Mesenchymal stem cell (in vitro differentiated cells and primary cell): Measurements from ENCODE around the gene DIPK1A.

Source experiments
- DNase-seq: peaks from one replicate; pipeline ENCODE4 v3.0.0-alpha.2; 2013
- H2AFZ ChIP-seq: one replicate; pipeline ENCODE4 v1.6.1; 2013; ENCODE audit warnings: low read depth, mild to moderate bottlenecking, control low read depth, inconsistent platforms, low read length, moderate library complexity
- H2AK5ac ChIP-seq: 2 replicates; pipeline ENCODE4 v1.6.1; 2013; ENCODE audit warnings: low read length, moderate library complexity, mild to moderate bottlenecking, inconsistent platforms; ENCODE audit not compliant: severe bottlenecking
- H2BK120ac ChIP-seq: one replicate; pipeline ENCODE4 v1.6.1; 2013; ENCODE audit warnings: low read depth, mild to moderate bottlenecking, inconsistent platforms, low read length, moderate library complexity
- H2BK12ac ChIP-seq, 2 experiments: one replicate each; pipeline ENCODE4 v1.6.1; 2013; ENCODE audit warnings: inconsistent platforms in 2 of 2, low read length in 2 of 2, mild to moderate bottlenecking in 2 of 2, moderate library complexity in 2 of 2, control low read depth in 1 of 2
- H2BK15ac ChIP-seq: one replicate; pipeline ENCODE4 v1.6.1; 2013; ENCODE audit warnings: mild to moderate bottlenecking, low read depth, inconsistent platforms; ENCODE audit not compliant: poor library complexity, severe bottlenecking
- H2BK5ac ChIP-seq: 2 replicates; pipeline ENCODE4 v1.6.1; 2013; ENCODE audit warnings: low read depth, mild to moderate bottlenecking, low read length, control low read depth, inconsistent platforms; ENCODE audit not compliant: poor library complexity, severe bottlenecking
- H3K14ac ChIP-seq, 2 experiments: one replicate each; pipeline ENCODE4 v1.6.1; 2013; ENCODE audit warnings: inconsistent platforms in 2 of 2, low read length in 2 of 2, control low read depth in 1 of 2, mild to moderate bottlenecking in 1 of 2, moderate library complexity in 1 of 2
- H3K18ac ChIP-seq, 2 experiments: one replicate each; pipeline ENCODE4 v1.6.1; 2013; ENCODE audit warnings: inconsistent platforms in 2 of 2, low read length in 2 of 2, control low read depth in 1 of 2, low read depth in 1 of 2, mild to moderate bottlenecking in 1 of 2
- H3K23ac ChIP-seq, 2 experiments: one replicate each; pipeline ENCODE4 v1.6.1; 2013; ENCODE audit warnings: inconsistent platforms in 2 of 2, low read length in 2 of 2, mild to moderate bottlenecking in 2 of 2, moderate library complexity in 2 of 2, control low read depth in 1 of 2
- H3K27ac ChIP-seq: 2 replicates; pipeline ENCODE4 v1.5.1; 2013; ENCODE audit warnings: mild to moderate bottlenecking, moderate library complexity, low read length, control low read depth, inconsistent platforms; ENCODE audit not compliant: poor library complexity, severe bottlenecking
- H3K27me3 ChIP-seq, 2 experiments: 2 replicates each; pipeline versions ENCODE4 v1.6.1 to v1.7.0; 2013; ENCODE audit warnings: low read length in 2 of 2, mild to moderate bottlenecking in 2 of 2, moderate library complexity in 2 of 2, control low read depth in 1 of 2, inconsistent platforms in 1 of 2; ENCODE audit not compliant: control insufficient read depth in 1 of 2, insufficient read depth in 1 of 2
- H3K36me3 ChIP-seq, 2 experiments: 2 replicates each; pipeline versions ENCODE4 v1.6.1 to v1.7.0; 2013; ENCODE audit warnings: low read length in 2 of 2, control low read depth in 1 of 2, inconsistent platforms in 1 of 2, low read depth in 1 of 2, mild to moderate bottlenecking in 1 of 2; ENCODE audit not compliant: insufficient read depth in 2 of 2, control insufficient read depth in 1 of 2
- H3K4ac ChIP-seq, 2 experiments: one replicate each; pipeline ENCODE4 v1.6.1; 2013; ENCODE audit warnings: inconsistent platforms in 2 of 2, low read length in 2 of 2, mild to moderate bottlenecking in 2 of 2, moderate library complexity in 2 of 2, control low read depth in 1 of 2, low read depth in 1 of 2
- H3K4me1 ChIP-seq: 2 replicates; pipeline ENCODE4 v1.6.1; 2013; ENCODE audit warnings: low read depth, low read length, control low read depth; ENCODE audit not compliant: control insufficient read depth, insufficient read depth
- H3K4me2 ChIP-seq: 2 replicates; pipeline ENCODE4 v1.6.1; 2013; ENCODE audit warnings: low read length, mild to moderate bottlenecking, inconsistent platforms; ENCODE audit not compliant: poor library complexity, severe bottlenecking
- H3K4me3 ChIP-seq, 2 experiments: 2 replicates each; pipeline versions ENCODE4 v1.5.1 to v1.7.0; 2013; ENCODE audit warnings: low read length in 2 of 2, mild to moderate bottlenecking in 2 of 2, control low read depth in 1 of 2, low read depth in 1 of 2; ENCODE audit not compliant: insufficient read depth in 1 of 2
- H3K79me1 ChIP-seq: replicated peaks from 2 replicates; pipeline ENCODE4 v1.6.1; 2013; ENCODE audit warnings: mild to moderate bottlenecking, control low read depth, low read length, inconsistent platforms; ENCODE audit not compliant: poor library complexity, severe bottlenecking
- H3K9ac ChIP-seq: 2 replicates; pipeline ENCODE4 v1.7.0; 2013; ENCODE audit warnings: mild to moderate bottlenecking, low read length, moderate library complexity
- H3K9me3 ChIP-seq: 2 replicates; pipeline ENCODE4 v1.7.0; 2013; ENCODE audit warnings: mild to moderate bottlenecking, low read length; ENCODE audit not compliant: control insufficient read depth
- H4K8ac ChIP-seq: one replicate; pipeline ENCODE4 v1.6.1; 2013; ENCODE audit warnings: inconsistent platforms, mild to moderate bottlenecking, low read length, moderate library complexity
- H4K91ac ChIP-seq: one replicate; pipeline ENCODE4 v1.6.1; 2013; ENCODE audit warnings: mild to moderate bottlenecking, low read length, inconsistent platforms
- WGBS: methylation state at CpG from one replicate; pipeline ENCODE4 v1.1.7; 2013; ENCODE audit warnings: mixed read lengths; 5-methylcytosine and 5-hydroxymethylcytosine counted together

Gene DIPK1A

DNA sequence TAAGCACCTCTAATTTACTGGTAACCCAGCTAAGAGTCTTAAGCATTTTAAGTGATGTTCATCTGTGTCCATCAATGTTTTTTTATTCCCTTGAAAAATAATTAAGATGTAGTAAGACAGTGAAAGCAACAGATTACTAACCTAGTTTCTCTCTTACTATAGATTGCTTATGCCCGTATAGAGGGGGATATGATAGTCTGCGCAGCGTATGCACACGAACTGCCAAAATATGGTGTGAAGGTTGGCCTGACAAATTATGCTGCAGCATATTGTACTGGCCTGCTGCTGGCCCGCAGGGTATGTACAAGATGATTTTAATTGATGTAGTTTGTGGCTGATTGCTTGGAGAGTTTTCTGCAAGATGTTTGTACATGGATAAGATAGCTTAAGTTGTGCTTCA is 126.6 kb downstream of the DIPK1A start:
- H3K4me3 ChIP-seq = peak overlapping the region in 1 of 2 experiments; percentile 96
- no peaks in the 10 kb centered on the region for H3K27me3 ChIP-seq
- H3K4me2 ChIP-seq = no peak overlapping the region
- H3K27ac ChIP-seq = no peak overlapping the region
- H2BK5ac ChIP-seq = no peak overlapping the region
- H3K79me1 ChIP-seq = no peaks in the 10 kb centered on the region
- no peak overlapping the region for H2AK5ac ChIP-seq
- H3K9me3 ChIP-seq = no peaks in the 10 kb centered on the region
- H2BK15ac ChIP-seq = no peak overlapping the region
- H3K23ac ChIP-seq = no peak overlapping the region
- peak overlapping the region; percentile 41 for H4K8ac ChIP-seq
- H2BK12ac ChIP-seq = no peak overlapping the region
- no peak overlapping the region for H3K14ac ChIP-seq
- H3K4ac ChIP-seq = no peak overlapping the region
- H2AFZ ChIP-seq = no peak overlapping the region
- WGBS = 93% methylated on average over 5 of the region's 5 CpGs
- DNase-seq = no peak
- no peak overlapping the region for H4K91ac ChIP-seq
- no peak overlapping the region for H2BK120ac ChIP-seq
- peak overlapping the region; percentile 99 for H3K9ac ChIP-seq
- H3K18ac ChIP-seq = no peak overlapping the region
- peaks cover 13 to 66% of the 10 kb centered on the region in 2 experiments for H3K36me3 ChIP-seq
- peaks cover 5% of the 10 kb centered on the region for H3K4me1 ChIP-seq

DNA sequence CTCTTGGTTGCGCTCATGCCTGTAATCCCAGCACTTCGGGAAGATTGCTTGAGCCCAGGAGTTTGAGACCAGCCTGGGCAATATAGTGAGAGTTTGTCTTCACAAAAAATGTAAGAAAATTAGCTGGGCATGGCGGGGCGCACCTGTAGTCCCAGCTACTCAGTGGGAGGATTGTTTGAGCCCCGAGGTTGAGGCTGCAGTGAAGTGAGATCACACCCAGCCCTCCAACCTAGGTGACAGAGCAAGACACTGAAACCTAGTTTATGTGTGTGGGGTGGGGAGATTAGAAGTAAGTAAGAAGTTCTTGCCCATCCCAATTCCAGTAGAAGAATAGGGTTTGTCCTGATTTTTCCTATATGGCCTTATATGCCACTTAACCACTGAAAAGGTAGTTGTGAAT is 127.4 kb downstream of the DIPK1A start:
- Histone ChIP-seq H3K18ac (no peak overlapping the region), H3K4me1 (peaks cover 5% of the 10 kb centered on the region), H3K36me3 (peaks cover 10 to 59% of the 10 kb centered on the region in 2 experiments), H3K4me2 (peak overlapping the region; percentile 72), H3K27ac (no peak overlapping the region), H2AK5ac (no peak overlapping the region), H3K9ac (peak overlapping the region; percentile 99), H4K91ac (no peak overlapping the region), H2BK15ac (no peak overlapping the region), H2AFZ (no peak overlapping the region), H3K9me3 (no peaks in the 10 kb centered on the region), H2BK120ac (no peak overlapping the region), H3K79me1 (no peaks in the 10 kb centered on the region), H3K4me3 (peak overlapping the region in 1 of 2 experiments; percentile 96), H4K8ac (no peak overlapping the region), H3K14ac (no peak overlapping the region), H3K23ac (peak overlapping the region in 1 of 2 experiments; percentile 19), H3K27me3 (no peaks in the 10 kb centered on the region), H3K4ac (no peak overlapping the region), H2BK12ac (no peak overlapping the region), H2BK5ac (no peak overlapping the region)
- no peak for DNase-seq
- 87% methylated on average over 5 of the region's 5 CpGs for WGBS

DNA sequence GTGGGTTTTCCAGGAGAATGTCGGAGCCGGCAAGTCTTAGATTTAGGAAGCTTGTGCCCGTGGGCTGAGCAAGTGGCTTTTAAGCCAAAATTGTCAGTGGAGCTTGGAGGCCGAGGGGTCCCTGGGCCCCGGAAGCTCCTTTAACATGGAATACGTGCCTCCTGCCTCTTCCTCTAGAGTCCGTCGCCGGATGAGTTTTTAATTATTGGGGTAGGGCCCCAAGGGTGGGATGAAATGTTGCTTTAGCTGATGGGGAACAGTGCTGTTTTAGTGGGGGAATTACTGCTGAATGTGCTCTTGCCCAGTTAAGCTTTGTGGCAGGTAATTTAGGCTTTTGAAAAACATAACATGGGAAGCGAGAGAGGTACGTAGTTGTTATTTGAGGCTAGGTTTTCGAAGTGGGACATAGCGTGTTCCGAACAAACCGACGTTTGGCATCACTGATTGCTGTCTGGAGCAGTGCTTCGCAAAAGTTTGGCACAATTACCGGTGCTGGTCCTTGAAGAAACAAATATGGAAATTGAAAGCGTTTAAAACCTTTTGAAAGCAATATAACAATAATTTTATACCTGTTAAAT is 128.6 kb downstream of the DIPK1A start:
- Histone ChIP-seq H2AK5ac (peak overlapping the region; percentile 66), H3K27ac (peak overlapping the region; percentile 89), H3K4ac (peak overlapping the region; percentile 88 to 100), H3K18ac (peak overlapping the region; percentile 98 to 100), H3K23ac (peak overlapping the region in 1 of 2 experiments; percentile 94), H3K9ac (peak overlapping the region; percentile 99), H3K14ac (peak overlapping the region; percentile 37 to 99), H3K4me2 (peak overlapping the region; percentile 38), H3K9me3 (no peaks in the 10 kb centered on the region), H3K79me1 (no peaks in the 10 kb centered on the region), H2BK12ac (no peak overlapping the region), H4K91ac (no peak overlapping the region), H2BK15ac (no peak overlapping the region), H4K8ac (peak overlapping the region; percentile 97), H2BK120ac (peak overlapping the region; percentile 42), H2BK5ac (peak overlapping the region; percentile 100), H3K4me1 (peaks cover 5% of the 10 kb centered on the region), H3K36me3 (peaks cover 10 to 47% of the 10 kb centered on the region in 2 experiments), H3K4me3 (peak overlapping the region; percentile 91 to 96), H2AFZ (no peak overlapping the region), H3K27me3 (no peaks in the 10 kb centered on the region)
- DNase-seq = no peak
- WGBS = under 1% methylated on average over 17 of the region's 19 CpGs

DNA sequence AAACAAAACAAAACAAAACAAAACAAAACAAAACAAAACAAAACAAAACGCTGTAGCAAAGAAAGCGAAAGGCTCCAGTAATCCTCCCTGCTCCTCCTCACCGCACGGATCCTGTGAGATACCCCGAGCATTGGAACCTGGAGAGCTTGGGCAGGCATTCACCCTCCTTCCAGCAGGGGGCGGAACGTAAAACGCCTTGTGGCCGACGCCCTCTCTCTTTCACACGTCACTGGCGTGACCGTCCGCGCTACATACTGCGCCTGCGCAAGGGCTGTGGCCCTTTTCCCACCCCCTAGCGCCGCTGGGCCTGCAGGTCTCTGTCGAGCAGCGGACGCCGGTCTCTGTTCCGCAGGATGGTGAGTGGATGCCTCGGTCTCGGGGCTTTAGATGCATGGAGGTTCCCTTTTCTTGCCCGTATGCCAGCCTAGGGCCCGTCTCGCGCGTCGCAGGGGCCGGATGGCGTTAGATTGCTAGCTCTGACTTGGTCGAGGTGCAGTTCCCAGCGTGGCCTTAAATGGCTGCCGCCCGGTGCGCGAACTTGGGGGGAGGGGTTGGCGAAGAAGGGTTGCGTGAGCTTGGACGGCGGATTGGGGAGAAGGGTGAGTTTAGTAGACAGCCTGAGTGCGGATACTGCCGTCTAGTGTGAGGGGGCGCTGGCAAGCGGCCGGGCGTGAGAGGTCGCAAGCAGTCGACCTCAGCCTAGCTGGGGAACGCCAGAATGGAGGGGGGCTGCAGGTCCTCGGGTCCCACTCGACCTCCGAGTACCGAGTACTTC is 129.3 kb downstream of the DIPK1A start, which contains the start of gene RPL5:
Gene RPL5, plus strand, starts transcription at position 279 of the 775 bp plus-strand sequence. Its CDS starts 75 bp downstream, at position 354.
- DNase-seq = peak; percentile 98

More for the DNA sequence above, 129.3 kb downstream of the DIPK1A start, which contains the start of gene RPL5:
- peak within 1 kb of the TSS; percentile 14 to 37 for H2BK12ac ChIP-seq
- peak within 1 kb of the TSS; percentile 99 for H3K9ac ChIP-seq
- H3K27me3 ChIP-seq = no peaks in the 10 kb centered on the region
- peak within 1 kb of the TSS; percentile 97 for H4K8ac ChIP-seq
- peaks cover 5% of the 10 kb centered on the region for H3K4me1 ChIP-seq
- peak within 1 kb of the TSS; percentile 42 for H2BK120ac ChIP-seq
- H3K27ac ChIP-seq = peak within 1 kb of the TSS; percentile 89
- H3K4me3 ChIP-seq = peak within 1 kb of the TSS; percentile 91 to 96
- H4K91ac ChIP-seq = peak within 1 kb of the TSS; percentile 92
- peak within 1 kb of the TSS; percentile 88 to 100 for H3K4ac ChIP-seq
- H2BK5ac ChIP-seq = peak within 1 kb of the TSS; percentile 100
- H2BK15ac ChIP-seq = peak within 1 kb of the TSS; percentile 89
- H2AFZ ChIP-seq = peak within 1 kb of the TSS; percentile 91
- H3K9me3 ChIP-seq = no peaks in the 10 kb centered on the region
- peak within 1 kb of the TSS; percentile 66 for H2AK5ac ChIP-seq
- H3K18ac ChIP-seq = peak within 1 kb of the TSS; percentile 98 to 100
- H3K79me1 ChIP-seq = no peaks in the 10 kb centered on the region
- H3K23ac ChIP-seq = peak within 1 kb of the TSS in 1 of 2 experiments; percentile 94
- H3K14ac ChIP-seq = peak within 1 kb of the TSS; percentile 37 to 99
- under 1% methylated on average over 57 of the region's 57 CpGs for WGBS
- peak within 1 kb of the TSS; percentile 38 for H3K4me2 ChIP-seq
- H3K36me3 ChIP-seq = peaks cover 10 to 40% of the 10 kb centered on the region in 2 experiments
